HepG2 (cell line): ENCODE measurements around the gene AGBL1. TPM values are rescaled to one million over a fixed set of nuclear protein-coding genes. Genes with fewer than 3 reads are reported as not detected.

ENCODE experiments used
- ATAC-seq: fragments of 200-7000 bp; cut with Tn5 transposase; 3 replicates; pipeline ENCODE4 v1.9.1; 2020; ENCODE audit warnings: mild to moderate bottlenecking, moderate library complexity
- BruUV-seq: library from RNA; stranded (reverse); fragments of 400-500 nt; replicated peaks from 2 replicates; lab custom pipeline; 2021; lab: Mats Ljungman, UMichigan
- CTCF ChIA-PET: fragments of 300-600 bp; formaldehyde crosslinking; extraction: SDS; loops from one replicate; lab custom pipeline; 2021; ENCODE audit warnings: low total read pairs, inconsistent platforms, low intra/inter-chr PET ratio; lab: Yijun Ruan, JAX
- POLR2A ChIA-PET: fragments of 350-600 bp; sonication (Branson Sonifier 250); formaldehyde crosslinking; loops from one replicate; lab custom pipeline; 2020; ENCODE audit warnings: antibody characterized with exemption, inconsistent platforms; lab: Yijun Ruan, JAX
- DNase-seq: peaks from one replicate; pipeline ENCODE4 v3.0.0-alpha.2; 2015; ENCODE audit warnings: low spot score
- FAIRE-seq: peaks from 3 replicates; lab custom pipeline; 2011; peaks lifted over from hg19 to GRCh38; lab: Jason Lieb, UNC
- H2AFZ ChIP-seq: one replicate; pipeline ENCODE4 v1.6.1; 2011; ENCODE audit warnings: low read length, inconsistent platforms
- H3K27ac ChIP-seq: fragments of 300-600 bp; 3 replicates; pipeline ENCODE4 v1.8.0; 2011; ENCODE audit warnings: mixed run types, mild to moderate bottlenecking, mixed read lengths, low read length, inconsistent platforms; ENCODE audit not compliant: insufficient read depth; ENCODE audit errors: extremely low read length
- H3K27me3 ChIP-seq, 2 experiments: fragments of 200-600 bp in 1 of 2; 2 replicates in 1 of 2; 3 replicates in 1 of 2; pipeline versions ENCODE4 v1.6.0 to v1.8.0; 2011; ENCODE audit warnings: low read length in 2 of 2, mild to moderate bottlenecking in 2 of 2, moderate library complexity in 2 of 2, inconsistent platforms in 1 of 2; ENCODE audit not compliant: insufficient read depth in 2 of 2, control insufficient read depth in 1 of 2
- H3K36me3 ChIP-seq, 2 experiments: fragments of 200-600 bp in 1 of 2; replicated peaks in 1 of 2; 2 replicates in 1 of 2; 3 replicates in 1 of 2; pipeline versions ENCODE4 v1.5.1 to v1.8.0; 2011; ENCODE audit warnings: low read length in 2 of 2, inconsistent platforms in 1 of 2; ENCODE audit not compliant: insufficient read depth in 2 of 2, control insufficient read depth in 1 of 2
- H3K4me1 ChIP-seq: 2 replicates; pipeline ENCODE4 v1.5.1; 2012; ENCODE audit warnings: low read length, inconsistent platforms; ENCODE audit not compliant: insufficient read depth
- H3K4me2 ChIP-seq: 2 replicates; pipeline ENCODE4 v1.6.0; 2011; ENCODE audit warnings: low read depth, low read length, inconsistent platforms
- H3K4me3 ChIP-seq, 3 experiments: fragments of 200-600 bp in 1 of 3; sonication (generic), shearing (Covaris generic) in 1 of 3; replicated peaks in 1 of 3; 2 replicates each; pipeline ENCODE4 v1.5.1; 2011 to 2016; ENCODE audit warnings: low read length in 3 of 3, inconsistent platforms in 2 of 3, low read depth in 2 of 3, mild to moderate bottlenecking in 2 of 3, control low read depth in 1 of 3, mixed read lengths in 1 of 3; ENCODE audit not compliant: insufficient read depth in 1 of 3
- H3K79me2 ChIP-seq: one replicate; pipeline ENCODE4 v1.6.1; 2011; ENCODE audit warnings: low read length, inconsistent platforms; ENCODE audit not compliant: insufficient read depth
- H3K9ac ChIP-seq: 2 replicates; pipeline ENCODE4 v1.6.0; 2011; ENCODE audit warnings: mild to moderate bottlenecking, low read depth, low read length, inconsistent platforms; ENCODE audit not compliant: insufficient read depth
- H3K9me3 ChIP-seq: 2 replicates; pipeline ENCODE4 v1.5.1; 2012; ENCODE audit warnings: mild to moderate bottlenecking, low read length
- H4K20me1 ChIP-seq: 2 replicates; pipeline ENCODE4 v1.6.0; 2011; ENCODE audit warnings: inconsistent platforms, mild to moderate bottlenecking, low read length, moderate library complexity; ENCODE audit not compliant: insufficient read depth
- ARNTL ChIP-seq: sonication (generic); formaldehyde crosslinking; IDR thresholded peaks from 2 replicates; pipeline ENCODE4 v1.4.0; 2020; ENCODE audit warnings: mild to moderate bottlenecking, missing genetic modification reagents
- ATF7 ChIP-seq, 2 experiments: fragments of 450-650 bp in 1 of 2; sonication (generic) in 1 of 2; formaldehyde crosslinking in 1 of 2; IDR thresholded peaks; 2 replicates each; pipeline versions ENCODE4 v1.4.0 to v1.6.1; 2016 to 2020; ENCODE audit warnings: antibody characterized with exemption in 1 of 2, mild to moderate bottlenecking in 1 of 2, missing genetic modification reagents in 1 of 2
- ATRX ChIP-seq: sonication (generic); formaldehyde crosslinking; IDR thresholded peaks from 2 replicates; pipeline ENCODE4 v1.4.0; 2020; ENCODE audit warnings: missing genetic modification reagents, borderline replicate concordance
- MED1 ChIP-seq: sonication (generic); formaldehyde crosslinking; IDR thresholded peaks from 2 replicates; pipeline ENCODE4 v1.4.0; 2020; ENCODE audit warnings: missing genetic modification reagents
- PHF21A ChIP-seq: sonication (generic); formaldehyde crosslinking; IDR thresholded peaks from 2 replicates; pipeline ENCODE4 v1.5.0; 2020; ENCODE audit warnings: mild to moderate bottlenecking, missing genetic modification reagents
- STAG1 ChIP-seq: sonication (generic); formaldehyde crosslinking; IDR thresholded peaks from 2 replicates; pipeline ENCODE4 v1.4.0; 2020; ENCODE audit warnings: missing genetic modification reagents
- SYNCRIP ChIP-seq: fragments of 200-400 bp; formaldehyde crosslinking; IDR thresholded peaks from 2 replicates; pipeline ENCODE4 v1.6.1; 2018; ENCODE audit warnings: mild to moderate bottlenecking, low read depth, low read length; ENCODE audit not compliant: insufficient read depth
- ZBTB38 ChIP-seq: sonication (generic); formaldehyde crosslinking; IDR thresholded peaks from 2 replicates; pipeline ENCODE4 v1.5.1; 2020; ENCODE audit warnings: mild to moderate bottlenecking, missing genetic modification reagents
- ZFY ChIP-seq: sonication (generic); formaldehyde crosslinking; IDR thresholded peaks from 2 replicates; pipeline ENCODE4 v1.4.0; 2020; ENCODE audit warnings: missing genetic modification reagents
- ZNF326 ChIP-seq: sonication (generic); formaldehyde crosslinking; IDR thresholded peaks from 2 replicates; pipeline ENCODE4 v1.4.0; 2020; ENCODE audit warnings: missing genetic modification reagents, borderline replicate concordance
- ZNF354B ChIP-seq: sonication (generic); formaldehyde crosslinking; IDR thresholded peaks from 2 replicates; pipeline ENCODE4 v1.8.0; 2022; ENCODE audit warnings: mild to moderate bottlenecking, missing genetic modification reagents
- ZNF749 ChIP-seq: sonication (generic); formaldehyde crosslinking; IDR thresholded peaks from 2 replicates; pipeline ENCODE4 v1.8.0; 2022; ENCODE audit warnings: mild to moderate bottlenecking, missing genetic modification reagents, moderate library complexity, borderline replicate concordance
- ZNF777 ChIP-seq: sonication (generic); formaldehyde crosslinking; IDR thresholded peaks from 2 replicates; pipeline ENCODE4 v1.4.0; 2020; ENCODE audit warnings: missing genetic modification reagents
- WGBS: methylation state at CpG from one replicate; pipeline ENCODE4 v1.1.6; 2017; ENCODE audit warnings: low lambda C conversion rate; 5-methylcytosine and 5-hydroxymethylcytosine counted together
- in situ Hi-C: cut with HindIII; loops from 2 replicates; pipeline ENCODE4 v1.10.0; 2017; ENCODE audit warnings: low pct_unique_long_range_greater_than_20kb; ENCODE audit not compliant: extremely low pct_ligation_motif_present
- intact Hi-C: fragments of 100-400 bp; cut with micrococcal nuclease; formaldehyde crosslinking; loops from one replicate; pipeline ENCODE4 v1.10.0; 2022; ENCODE audit not compliant: unreplicated experiment
- polyA plus RNA-seq, 8 experiments: library from polyadenylated mRNA; depleted of rRNA in 3 of 8; stranded (reverse) in 7 of 8; unstranded in 1 of 8; fragments of >200 nt; fragmentation: Illumina TruSeq in 4 of 8; extraction: Trizol in 4 of 8; gene quantifications; 2 replicates each; pipeline versions ENCODE4 v1.2.1 to v1.2.3, GENCODE V29; 2011 to 2016; ENCODE audit warnings: low read depth in 4 of 8, missing spikeins in 1 of 8, mixed read lengths in 1 of 8; ENCODE audit not compliant: insufficient read depth in 1 of 8
- total RNA-seq, 5 experiments: library from RNA; depleted of rRNA; stranded (reverse); fragments of >200 nt; fragmentation: Illumina TruSeq; extraction: Trizol; gene quantifications; 2 replicates each; pipeline ENCODE4 v1.2.3, GENCODE V29; 2016; ENCODE audit warnings: low read depth in 1 of 5
- TF ChIP-seq, protein P1 (sequence below): sonication (generic); formaldehyde crosslinking; IDR thresholded peaks from 2 replicates; pipeline ENCODE4 v1.4.0; 2020; ENCODE audit warnings: missing genetic modification reagents, borderline replicate concordance
- TF ChIP-seq, protein P2 (sequence below): sonication (generic); formaldehyde crosslinking; conservative IDR thresholded peaks from 2 replicates; pipeline ENCODE4 v1.4.0; 2020; ENCODE audit warnings: missing genetic modification reagents
- TF ChIP-seq, protein P3 (sequence below): sonication (generic); formaldehyde crosslinking; IDR thresholded peaks from 2 replicates; pipeline ENCODE4 v1.5.1; 2020; ENCODE audit warnings: missing genetic modification reagents, mild to moderate bottlenecking, borderline replicate concordance

Gene AGBL1
- total and polyA plus RNA-seq, 2 of the 13 experiments (the other 11 are each of a cell fraction or from before 2014, with no cell fraction given) = 0.01 TPM; not detected in 1

DNA sequence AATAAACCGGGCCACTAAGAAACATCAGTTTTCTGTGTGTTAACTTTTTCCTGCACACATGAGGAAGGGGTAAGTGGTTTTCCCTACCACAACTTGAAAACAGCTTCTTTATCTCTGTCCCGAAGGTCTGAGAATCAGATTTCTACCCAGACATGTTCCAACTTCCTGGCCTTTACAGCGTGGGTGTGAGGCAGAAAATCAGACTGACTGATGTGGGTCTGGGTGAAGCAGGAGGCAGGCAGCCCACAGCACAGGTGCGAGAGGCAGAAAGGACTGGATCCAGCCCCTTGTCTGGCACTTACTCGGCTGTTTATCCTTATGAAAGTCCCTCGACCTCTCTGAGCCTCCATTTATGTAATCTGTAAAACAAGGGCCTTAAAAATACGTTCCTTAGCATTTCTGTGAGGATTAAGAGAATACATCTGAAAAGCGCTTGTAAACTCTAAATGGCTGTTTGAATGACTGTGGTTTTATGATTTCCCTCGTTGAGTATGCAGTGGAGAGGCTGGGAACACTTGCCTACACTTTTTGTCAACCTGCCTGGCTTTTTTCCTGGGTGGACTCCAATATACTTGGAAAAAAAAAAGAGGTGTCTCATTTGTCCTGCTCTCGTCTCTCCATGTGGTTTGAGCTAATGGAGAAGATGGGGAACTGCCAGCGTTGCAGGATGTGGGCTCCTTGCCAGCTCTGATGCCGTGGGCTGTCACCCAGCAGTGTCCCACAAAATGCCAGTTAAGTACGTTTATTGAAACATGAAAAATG lies 3.1 kb downstream of the AGBL1 start:
- ChIA-PET CTCF (no interaction called here), POLR2A (no interaction called here)
- no peaks in the 10 kb centered on the region for H3K36me3 ChIP-seq
- no peaks in the 10 kb centered on the region for H3K9me3 ChIP-seq
- TF ChIP-seq ZNF777 (no peak), ARNTL (CRISPR knock-in tag) (no peak), ZBTB38 (no peak), PHF21A (CRISPR knock-in tag) (no peak), ATRX (CRISPR knock-in tag) (no peak), ATF7 (IDR thresholded peaks at IDR 0.05) (no peak), ATF7 (CRISPR knock-in tag; IDR thresholded peaks at IDR 0.05) (no peak), ZNF326 (CRISPR knock-in tag) (no peak), STAG1 (CRISPR knock-in tag) (no peak), ZFY (CRISPR knock-in tag) (no peak), ZNF749 (CRISPR knock-in tag) (no peak), SYNCRIP (no peak), MED1 (CRISPR knock-in tag) (no peak), ZNF354B (CRISPR knock-in tag) (no peak)
- TF ChIP-seq, protein P1, sequence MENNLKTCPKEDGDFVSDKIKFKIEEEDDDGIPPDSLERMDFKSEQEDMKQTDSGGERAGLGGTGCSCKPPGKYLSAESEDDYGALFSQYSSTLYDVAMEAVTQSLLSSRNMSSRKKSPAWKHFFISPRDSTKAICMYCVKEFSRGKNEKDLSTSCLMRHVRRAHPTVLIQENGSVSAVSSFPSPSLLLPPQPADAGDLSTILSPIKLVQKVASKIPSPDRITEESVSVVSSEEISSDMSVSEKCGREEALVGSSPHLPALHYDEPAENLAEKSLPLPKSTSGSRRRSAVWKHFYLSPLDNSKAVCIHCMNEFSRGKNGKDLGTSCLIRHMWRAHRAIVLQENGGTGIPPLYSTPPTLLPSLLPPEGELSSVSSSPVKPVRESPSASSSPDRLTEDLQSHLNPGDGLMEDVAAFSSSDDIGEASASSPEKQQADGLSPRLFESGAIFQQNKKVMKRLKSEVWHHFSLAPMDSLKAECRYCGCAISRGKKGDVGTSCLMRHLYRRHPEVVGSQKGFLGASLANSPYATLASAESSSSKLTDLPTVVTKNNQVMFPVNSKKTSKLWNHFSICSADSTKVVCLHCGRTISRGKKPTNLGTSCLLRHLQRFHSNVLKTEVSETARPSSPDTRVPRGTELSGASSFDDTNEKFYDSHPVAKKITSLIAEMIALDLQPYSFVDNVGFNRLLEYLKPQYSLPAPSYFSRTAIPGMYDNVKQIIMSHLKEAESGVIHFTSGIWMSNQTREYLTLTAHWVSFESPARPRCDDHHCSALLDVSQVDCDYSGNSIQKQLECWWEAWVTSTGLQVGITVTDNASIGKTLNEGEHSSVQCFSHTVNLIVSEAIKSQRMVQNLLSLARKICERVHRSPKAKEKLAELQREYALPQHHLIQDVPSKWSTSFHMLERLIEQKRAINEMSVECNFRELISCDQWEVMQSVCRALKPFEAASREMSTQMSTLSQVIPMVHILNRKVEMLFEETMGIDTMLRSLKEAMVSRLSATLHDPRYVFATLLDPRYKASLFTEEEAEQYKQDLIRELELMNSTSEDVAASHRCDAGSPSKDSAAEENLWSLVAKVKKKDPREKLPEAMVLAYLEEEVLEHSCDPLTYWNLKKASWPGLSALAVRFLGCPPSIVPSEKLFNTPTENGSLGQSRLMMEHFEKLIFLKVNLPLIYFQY = no peak
- TF ChIP-seq, protein P2, sequence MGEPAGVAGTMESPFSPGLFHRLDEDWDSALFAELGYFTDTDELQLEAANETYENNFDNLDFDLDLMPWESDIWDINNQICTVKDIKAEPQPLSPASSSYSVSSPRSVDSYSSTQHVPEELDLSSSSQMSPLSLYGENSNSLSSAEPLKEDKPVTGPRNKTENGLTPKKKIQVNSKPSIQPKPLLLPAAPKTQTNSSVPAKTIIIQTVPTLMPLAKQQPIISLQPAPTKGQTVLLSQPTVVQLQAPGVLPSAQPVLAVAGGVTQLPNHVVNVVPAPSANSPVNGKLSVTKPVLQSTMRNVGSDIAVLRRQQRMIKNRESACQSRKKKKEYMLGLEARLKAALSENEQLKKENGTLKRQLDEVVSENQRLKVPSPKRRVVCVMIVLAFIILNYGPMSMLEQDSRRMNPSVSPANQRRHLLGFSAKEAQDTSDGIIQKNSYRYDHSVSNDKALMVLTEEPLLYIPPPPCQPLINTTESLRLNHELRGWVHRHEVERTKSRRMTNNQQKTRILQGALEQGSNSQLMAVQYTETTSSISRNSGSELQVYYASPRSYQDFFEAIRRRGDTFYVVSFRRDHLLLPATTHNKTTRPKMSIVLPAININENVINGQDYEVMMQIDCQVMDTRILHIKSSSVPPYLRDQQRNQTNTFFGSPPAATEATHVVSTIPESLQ (CRISPR knock-in tag) = no peak
- TF ChIP-seq, protein P3, sequence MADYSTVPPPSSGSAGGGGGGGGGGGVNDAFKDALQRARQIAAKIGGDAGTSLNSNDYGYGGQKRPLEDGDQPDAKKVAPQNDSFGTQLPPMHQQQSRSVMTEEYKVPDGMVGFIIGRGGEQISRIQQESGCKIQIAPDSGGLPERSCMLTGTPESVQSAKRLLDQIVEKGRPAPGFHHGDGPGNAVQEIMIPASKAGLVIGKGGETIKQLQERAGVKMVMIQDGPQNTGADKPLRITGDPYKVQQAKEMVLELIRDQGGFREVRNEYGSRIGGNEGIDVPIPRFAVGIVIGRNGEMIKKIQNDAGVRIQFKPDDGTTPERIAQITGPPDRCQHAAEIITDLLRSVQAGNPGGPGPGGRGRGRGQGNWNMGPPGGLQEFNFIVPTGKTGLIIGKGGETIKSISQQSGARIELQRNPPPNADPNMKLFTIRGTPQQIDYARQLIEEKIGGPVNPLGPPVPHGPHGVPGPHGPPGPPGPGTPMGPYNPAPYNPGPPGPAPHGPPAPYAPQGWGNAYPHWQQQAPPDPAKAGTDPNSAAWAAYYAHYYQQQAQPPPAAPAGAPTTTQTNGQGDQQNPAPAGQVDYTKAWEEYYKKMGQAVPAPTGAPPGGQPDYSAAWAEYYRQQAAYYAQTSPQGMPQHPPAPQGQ (CRISPR knock-in tag) = no peak
- no peaks in the 10 kb centered on the region for H3K4me1 ChIP-seq
- WGBS = 8% methylated on average over 12 of the region's 13 CpGs
- H2AFZ ChIP-seq = no peak overlapping the region
- DNase-seq (no peak), FAIRE-seq (no peak), ATAC-seq (no peak)
- H3K4me3 ChIP-seq = no peak overlapping the region
- H3K27ac ChIP-seq = no peak overlapping the region
- in situ Hi-C loops (no loop called here), intact Hi-C loops (no loop called here)
- H3K27me3 ChIP-seq = no peaks in the 10 kb centered on the region; a peak in 1 of 5 replicates
- H3K9ac ChIP-seq = no peak overlapping the region
- no peak overlapping the region for H3K4me2 ChIP-seq
- BruUV-seq = no TSS peak
- no peaks in the 10 kb centered on the region for H3K79me2 ChIP-seq
- no peaks in the 10 kb centered on the region for H4K20me1 ChIP-seq
